GM12865 (cell line): ENCODE measurements around the gene TMEM134.

ENCODE experiments used
- DNase-seq: peaks from one replicate; pipeline ENCODE4 v3.0.0; 2010; ENCODE audit warnings: low read depth
- H3K4me3 ChIP-seq: 2 replicates; pipeline ENCODE4 v1.5.1; 2011; ENCODE audit warnings: mild to moderate bottlenecking, low read depth, low read length, control low read depth
- CTCF ChIP-seq: IDR thresholded peaks from 2 replicates; pipeline ENCODE4 v1.5.1; 2011; ENCODE audit warnings: low read length, control low read depth, low read depth, inconsistent platforms; ENCODE audit not compliant: insufficient read depth; ENCODE audit errors: missing control alignments

TMEM134 gene

GRCh38 chr11:67415501-67416304, 53.3 kb downstream of the TMEM134 start, which contains the start of gene CARNS1:
Gene CARNS1, plus strand, starts transcription at chr11:67415678. Its CDS starts 522 bp downstream, at chr11:67416200.
- TF ChIP-seq CTCF: no peak
- H3K4me3 ChIP-seq: no peak within 1 kb of the TSS
- no peak for DNase-seq

GRCh38 chr11:67413266-67413849, 55.7 kb downstream of the TMEM134 start:
- DNase-seq: no peak
- no peak for TF ChIP-seq CTCF

GRCh38 chr11:67412495-67413179, 56.4 kb downstream of the TMEM134 start:
- DNase-seq: no peak
- TF ChIP-seq CTCF: no peak
- no peak overlapping the region for H3K4me3 ChIP-seq

More at GRCh38 chr11:67413266-67413849, 55.7 kb downstream of the TMEM134 start:
- H3K4me3 ChIP-seq: no peak overlapping the region

- DNase-seq: no peak
- no peak overlapping the region for H3K4me3 ChIP-seq
- no peak for TF ChIP-seq CTCF
These were observed 57.3 kb downstream of the TMEM134 start for GRCh38 chr11:67411785-67412152.
